NCI-H460 (cell line): ENCODE data around the gene CLEC4M. TPM values are rescaled to one million over a fixed set of nuclear protein-coding genes. Genes with fewer than 3 reads are reported as not detected.

ENCODE experiments used
- DNase-seq: peaks from one replicate; pipeline ENCODE4 v3.0.0-alpha.2; 2016; ENCODE audit warnings: low read depth; ENCODE audit errors: extremely low read depth
- polyA plus RNA-seq: library from polyadenylated mRNA; depleted of rRNA; stranded (reverse); fragments of >200 nt; gene quantifications from 2 replicates; pipeline ENCODE4 v1.2.3, GENCODE V29; 2014; cell fraction: nucleus; rRNA removed
- total RNA-seq: library from RNA; depleted of rRNA; stranded (reverse); fragments of >200 nt; shearing (Covaris generic); gene quantifications from 2 replicates; pipeline ENCODE4 v1.2.3, GENCODE V29; 2014; rRNA removed

CLEC4M gene, protein sequence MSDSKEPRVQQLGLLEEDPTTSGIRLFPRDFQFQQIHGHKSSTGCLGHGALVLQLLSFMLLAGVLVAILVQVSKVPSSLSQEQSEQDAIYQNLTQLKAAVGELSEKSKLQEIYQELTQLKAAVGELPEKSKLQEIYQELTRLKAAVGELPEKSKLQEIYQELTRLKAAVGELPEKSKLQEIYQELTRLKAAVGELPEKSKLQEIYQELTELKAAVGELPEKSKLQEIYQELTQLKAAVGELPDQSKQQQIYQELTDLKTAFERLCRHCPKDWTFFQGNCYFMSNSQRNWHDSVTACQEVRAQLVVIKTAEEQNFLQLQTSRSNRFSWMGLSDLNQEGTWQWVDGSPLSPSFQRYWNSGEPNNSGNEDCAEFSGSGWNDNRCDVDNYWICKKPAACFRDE
- total RNA-seq, result 0.05 TPM in 1 of 2 replicates, not detected in the other
- not detected in 2 replicates for polyA plus RNA-seq

DNA sequence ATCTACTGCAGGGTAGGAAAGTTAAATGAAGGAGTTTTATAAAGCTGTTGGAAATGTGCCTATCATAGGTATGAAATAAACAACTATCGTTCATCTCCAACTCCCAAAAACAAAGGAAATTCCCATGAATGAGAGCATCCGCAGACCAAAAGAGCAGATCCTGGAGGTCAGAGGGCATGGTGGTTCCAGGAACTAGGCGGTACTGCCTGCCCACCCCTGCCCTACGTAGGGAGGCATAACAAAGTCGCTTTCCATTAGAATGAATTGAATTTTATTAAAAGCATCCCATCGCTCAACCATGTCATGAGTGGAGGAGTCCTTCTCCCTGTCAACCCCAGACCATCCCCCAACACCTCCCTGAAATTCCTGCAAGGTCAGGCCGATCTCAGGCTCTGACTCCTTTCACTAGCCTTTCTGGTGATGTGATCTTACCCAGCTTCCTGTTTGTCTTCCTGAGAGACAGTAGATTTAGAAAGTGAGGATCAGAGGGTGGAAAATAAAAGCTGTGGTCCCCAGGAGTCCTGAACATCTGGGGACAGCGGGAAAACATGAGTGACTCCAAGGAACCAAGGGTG lies at the start of gene CLEC4M:
Gene CLEC4M (plus strand): TSS at position 525 of the 575 bp plus-strand sequence. CDS start 24 bp downstream, at position 549.
- no peak for DNase-seq

DNA sequence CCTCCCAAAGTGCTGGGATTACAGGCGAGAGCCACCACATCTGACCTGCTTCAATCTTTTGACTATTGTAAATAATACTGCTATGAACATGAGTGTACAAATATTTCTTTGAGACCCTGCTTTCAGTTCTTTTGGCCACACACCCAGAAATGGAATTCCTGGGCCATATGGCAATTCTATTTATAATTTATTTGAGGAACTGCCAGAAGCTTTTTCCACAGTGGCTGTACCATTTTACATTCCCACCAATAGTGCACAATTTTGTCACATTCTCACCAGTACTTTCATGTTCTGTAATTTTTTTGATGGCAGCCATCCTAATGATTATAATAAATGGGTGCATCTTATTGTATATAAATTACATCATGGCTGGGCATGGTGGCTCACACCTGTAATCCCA lies 47.4 kb upstream of the CLEC4M start:
- no peak for DNase-seq

DNA sequence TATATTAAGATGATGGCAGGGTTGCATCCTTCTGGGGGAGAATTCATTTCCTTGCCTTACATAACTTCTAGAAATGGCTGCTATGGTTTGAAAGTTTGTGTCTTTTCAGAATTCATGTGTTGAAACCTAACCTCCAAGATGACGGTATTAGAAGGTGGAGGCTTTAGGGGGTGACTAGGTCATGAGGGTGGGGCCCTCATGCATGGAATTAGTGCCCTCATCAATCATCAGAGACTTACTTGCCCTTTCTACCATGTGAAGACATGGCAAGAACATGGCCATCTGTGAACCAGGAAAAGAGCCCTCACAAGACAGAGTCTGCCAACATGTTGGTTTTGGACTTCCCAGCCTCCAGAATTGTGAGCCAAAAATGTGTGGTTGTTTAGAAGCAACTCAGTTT lies 46.3 kb upstream of the CLEC4M start:
- DNase-seq, result no peak

DNA sequence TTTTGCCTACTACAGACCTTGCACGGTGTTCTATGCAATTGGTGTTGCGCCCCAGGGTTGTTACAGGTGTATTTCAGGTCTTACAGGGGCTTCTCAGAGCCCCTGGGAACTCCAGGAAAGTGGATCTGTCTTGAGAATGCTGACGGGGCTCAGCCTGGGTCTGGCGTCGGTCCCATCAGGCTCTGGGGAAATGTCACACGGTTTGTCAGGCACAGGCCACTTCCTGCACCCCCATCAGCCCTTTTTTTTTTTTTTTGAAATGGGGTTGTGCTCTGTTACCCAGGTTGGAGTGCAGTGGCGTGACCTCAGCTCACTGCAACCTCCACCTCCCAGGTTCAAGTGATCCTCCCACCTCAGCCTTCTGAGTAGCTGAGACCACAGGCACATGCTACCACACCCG lies 44.4 kb upstream of the CLEC4M start:
- DNase-seq, result no peak

DNA sequence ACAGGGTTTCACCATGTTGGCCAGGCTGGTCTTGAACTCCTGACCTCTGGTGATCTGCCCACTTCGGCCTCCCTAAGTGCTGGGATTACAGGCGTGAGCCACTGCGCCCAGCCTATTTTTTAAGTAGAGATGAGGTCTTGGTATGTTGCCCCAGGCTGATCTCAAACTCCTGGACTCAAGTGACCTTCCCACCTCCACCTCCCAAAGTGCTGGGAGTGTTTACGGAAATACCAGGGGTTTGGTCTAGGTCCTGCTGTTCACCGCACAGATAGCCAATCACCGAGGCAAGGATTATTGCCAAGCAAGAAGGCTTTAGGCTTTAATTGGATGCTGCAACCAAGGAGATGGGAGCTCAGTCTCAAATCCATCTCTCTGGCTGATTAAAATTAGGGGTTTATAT lies 42.7 kb upstream of the CLEC4M start:
- no peak for DNase-seq

DNA sequence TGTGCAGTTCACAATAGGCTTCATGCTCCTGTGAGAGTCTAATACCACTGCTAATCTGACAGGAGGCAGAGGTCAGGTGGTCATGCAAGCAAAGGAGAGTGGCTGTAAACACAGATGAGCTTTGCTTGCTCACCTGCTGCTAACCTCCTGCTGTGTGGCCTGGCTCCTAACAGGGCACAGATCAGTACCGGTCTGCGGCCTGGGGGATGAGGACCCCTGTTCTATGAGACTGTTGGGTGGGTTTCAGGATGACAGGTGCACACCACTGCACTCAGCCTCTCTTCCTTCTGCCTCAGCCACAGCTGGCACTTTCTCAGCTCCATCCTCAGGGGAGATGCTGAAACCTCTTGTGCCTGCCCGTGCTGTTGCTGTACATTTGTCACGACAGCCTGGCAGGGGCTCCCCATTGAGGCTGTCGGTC lies 40.8 kb upstream of the CLEC4M start:
- no peak for DNase-seq

DNA sequence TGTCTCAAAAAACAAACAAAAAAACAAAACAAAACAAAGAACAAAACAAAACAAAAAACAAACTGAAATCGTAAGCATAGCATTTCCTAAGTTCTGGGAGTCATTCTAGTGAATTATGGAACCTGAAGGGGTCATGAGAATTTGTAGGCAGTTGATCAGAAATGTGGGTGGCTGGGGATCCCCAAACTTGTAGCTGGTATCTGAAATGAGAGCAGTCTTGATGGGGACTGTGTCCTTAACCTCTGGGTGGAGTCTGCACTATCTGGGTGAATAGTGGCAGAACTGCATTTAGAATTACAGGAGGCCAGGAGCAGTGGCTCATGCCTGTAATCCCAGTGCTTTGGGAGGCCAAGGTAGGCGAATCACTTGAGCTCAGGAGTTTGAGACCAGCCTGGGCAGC lies 37.3 kb upstream of the CLEC4M start:
- no peak for DNase-seq

DNA sequence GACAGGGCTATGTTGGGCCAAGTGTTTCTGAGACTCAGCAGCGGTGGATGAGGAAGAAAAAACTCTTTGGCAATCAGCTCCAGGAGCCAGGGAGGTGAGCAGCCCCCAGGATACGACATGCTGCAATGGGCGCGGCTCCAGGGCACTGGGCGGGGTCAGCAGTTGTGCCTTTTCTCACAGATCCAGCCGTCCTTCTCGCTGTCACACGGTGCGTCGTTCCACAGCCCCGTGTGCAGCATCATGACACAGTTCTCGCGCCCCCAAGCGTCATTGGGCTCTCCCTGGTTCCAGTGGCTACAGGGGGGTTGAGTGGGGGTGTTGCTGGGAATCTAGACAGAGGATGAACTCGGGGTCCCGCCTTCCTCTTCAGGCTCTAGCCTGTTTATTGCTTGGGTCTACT lies 33.8 kb upstream of the CLEC4M start:
- DNase-seq, result no peak

DNA sequence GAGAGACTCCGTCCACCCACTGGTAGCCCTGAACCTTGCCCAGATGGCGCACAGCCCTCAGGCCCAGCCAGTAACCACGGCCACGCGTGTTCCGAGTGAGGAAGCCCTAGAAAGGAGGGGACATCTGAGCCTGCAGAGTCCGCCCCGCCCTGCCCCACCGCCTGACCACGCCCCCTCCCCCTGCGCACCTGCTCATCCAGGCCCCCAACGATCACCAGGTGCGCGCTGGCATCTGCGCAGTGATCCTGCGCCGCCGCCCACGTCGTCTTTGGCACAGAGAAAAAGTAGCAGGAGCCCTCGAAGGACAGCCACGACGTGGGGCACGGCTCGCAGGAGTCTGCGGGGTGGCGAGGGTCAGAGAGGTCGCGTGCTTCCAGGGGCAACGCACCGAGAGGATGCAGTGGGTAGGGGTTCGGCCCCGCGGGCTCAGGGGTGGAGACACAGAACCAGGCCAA lies 33.2 kb upstream of the CLEC4M start:
- no peak for DNase-seq

DNA sequence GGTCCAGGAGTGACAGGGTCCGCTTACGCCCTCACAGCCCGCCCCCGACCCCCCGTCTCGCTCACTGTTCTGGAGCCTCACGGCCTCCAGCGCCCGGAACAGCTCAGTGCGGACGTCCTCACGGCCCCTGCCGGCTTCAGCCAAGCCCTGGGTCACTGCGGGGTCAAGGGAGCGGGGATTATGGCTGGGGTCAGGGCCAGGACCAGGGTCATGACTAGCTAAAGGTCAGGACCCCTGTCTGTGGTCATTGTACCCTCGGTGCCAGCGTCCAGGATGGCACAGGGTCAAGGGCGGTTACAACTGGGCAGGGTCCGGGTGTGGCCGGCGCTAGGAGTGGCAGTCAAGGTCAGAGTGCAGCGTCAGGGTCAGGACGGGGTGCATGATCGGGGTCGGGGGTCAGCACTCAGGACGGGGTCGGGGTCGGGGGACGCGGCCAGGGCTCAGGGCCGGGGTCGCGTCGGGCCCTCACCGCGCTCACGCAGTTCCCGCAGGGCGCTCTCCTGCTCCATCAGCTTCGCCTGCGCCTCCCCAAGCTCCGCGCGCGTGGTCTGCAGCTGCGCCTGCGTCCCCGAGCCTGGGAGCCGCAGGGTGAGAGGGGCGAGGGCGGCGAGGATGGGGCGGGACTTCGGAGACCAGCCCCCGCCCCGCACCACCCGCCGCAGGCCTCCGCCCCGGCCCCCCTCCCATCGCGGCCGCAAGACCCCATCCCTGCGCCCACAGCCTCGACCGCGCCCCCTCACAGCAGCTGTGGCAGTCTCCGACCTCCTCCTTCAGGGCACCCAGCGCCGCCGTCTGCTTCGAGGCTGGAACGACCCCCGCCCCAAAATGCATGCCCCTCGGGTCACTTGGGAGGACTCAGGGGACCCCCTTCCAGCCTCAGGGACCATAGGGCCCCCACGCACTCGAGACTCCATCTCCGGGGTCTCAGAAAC lies 32.5 kb upstream of the CLEC4M start:
- DNase-seq, result no peak

DNA sequence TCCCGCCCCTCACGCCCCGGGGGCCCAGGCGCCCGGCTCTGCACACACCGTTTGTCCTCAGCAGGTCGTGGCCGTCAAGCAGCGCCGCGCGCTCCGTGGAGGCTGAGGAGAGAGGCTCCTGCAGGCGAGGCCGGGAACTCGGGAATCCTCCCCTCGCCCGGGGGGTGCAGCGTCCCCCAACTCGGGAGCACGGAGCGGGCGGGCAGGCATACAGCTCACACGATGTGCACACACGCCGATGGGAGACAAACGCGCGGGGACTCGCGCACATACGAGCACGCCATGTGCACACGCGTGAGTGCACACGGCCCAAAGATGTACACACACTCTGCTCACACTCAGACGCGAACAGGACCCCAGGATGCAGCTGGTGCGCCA lies 31.8 kb upstream of the CLEC4M start:
- no peak for DNase-seq

DNA sequence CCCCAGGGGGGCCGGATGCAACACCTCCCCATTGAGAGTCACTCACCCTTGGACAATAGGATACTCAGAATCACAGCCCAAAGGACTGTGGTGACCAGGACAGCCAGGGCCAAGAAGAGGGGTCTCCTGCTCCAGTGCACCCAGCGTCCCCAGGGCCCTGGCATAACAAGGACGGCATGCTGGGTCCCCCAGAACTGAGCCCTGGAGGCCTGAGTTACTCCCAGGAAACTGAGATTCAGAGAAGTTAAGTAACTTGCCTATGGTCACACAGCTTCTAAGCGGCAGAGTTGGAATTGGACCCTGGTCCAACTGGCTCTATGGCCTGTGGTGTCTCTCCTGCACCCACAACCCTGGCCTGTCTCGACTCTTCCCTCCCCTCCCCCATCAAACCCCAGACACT lies 31.4 kb upstream of the CLEC4M start:
- DNase-seq, result no peak

DNA sequence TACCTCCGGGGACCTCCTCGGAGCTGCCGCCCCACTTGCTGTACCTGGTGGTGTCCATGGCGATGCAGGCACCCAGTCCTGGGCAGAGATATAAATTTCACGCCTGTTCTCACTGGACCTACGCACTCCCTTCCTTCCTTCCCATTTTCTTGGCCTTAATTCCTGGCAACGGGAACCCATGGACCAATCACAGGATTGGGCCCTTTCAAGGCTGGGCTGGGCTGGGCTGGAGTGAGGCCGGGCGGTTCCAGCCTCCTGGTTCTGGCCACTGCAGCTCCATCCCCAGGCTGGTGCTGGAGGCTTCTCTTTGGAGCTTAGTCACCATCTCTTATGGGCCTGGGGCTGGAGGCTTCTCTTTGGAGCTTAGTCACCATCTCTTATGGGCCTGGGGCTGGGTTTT lies 31.0 kb upstream of the CLEC4M start, which contains the start of gene CLEC4G:
Gene CLEC4G (minus strand): TSS at position 66 of the 400 bp plus-strand sequence. CDS start 8 bp downstream, at position 58.
- no peak for DNase-seq

DNA sequence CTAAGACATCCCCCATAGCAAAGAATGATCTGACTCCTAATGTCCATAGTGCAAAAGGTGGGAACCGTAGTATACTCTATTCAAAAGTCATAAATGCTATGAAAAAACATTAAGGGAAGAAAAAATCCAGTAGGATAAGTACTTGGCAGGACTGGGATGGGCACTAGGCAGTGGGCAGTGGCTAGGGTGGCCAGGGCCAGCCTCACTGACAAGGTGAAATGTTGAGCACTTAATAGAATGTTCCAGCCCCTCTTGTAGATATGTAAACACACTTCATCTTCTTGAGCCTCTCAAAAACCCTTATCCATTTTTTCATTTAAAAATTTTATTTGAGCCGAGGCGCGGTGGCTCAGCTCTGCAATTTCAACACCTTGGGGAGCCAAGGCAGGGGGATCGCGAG lies 29.7 kb upstream of the CLEC4M start:
- no peak for DNase-seq

DNA sequence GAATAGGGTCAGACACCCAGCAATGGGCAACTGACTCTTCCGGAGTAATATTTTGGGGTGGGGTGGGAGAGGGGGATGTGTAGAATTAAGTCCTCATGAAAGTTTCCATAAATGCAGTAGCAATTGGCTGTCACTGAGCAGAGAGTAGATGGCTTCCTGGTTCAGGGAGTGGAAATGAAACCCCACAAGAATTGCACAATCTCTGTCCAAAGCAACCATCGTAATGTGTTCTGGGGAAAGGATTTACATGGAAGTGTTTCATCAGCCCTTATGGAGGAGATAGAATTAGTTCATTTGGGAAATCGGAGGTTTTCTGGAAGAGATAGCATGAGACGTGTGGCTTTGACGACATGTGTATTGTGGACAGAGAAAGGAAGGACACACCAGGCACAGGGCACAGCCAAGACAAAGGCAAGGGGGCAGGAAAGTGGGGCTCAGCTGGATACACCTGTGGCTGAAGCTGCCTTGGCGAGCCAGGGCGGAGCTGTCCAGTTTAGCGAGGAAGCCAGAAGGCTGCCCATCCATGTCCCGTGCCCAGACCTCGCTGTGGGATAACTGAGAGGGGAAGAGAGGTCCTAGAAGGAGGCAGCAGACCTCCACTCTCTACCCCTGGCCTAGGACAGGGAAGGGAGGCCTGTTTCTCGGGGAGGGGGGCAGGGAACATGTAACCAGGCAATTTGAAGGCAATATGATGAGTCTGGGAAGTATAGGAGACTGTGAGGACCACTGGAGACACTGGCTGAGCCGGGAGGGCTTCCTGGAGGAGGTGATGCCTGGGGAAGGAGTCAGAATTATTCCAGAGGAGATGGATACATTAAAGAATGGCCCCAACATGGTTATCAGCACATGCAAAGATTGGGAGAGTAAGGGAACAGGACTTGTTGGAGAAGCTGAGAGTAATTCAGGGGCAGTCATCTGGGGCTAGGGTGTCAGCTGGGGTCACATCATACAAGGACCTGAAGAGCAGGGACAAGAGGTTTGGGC lies 28.5 kb upstream of the CLEC4M start:
- no peak for DNase-seq

DNA sequence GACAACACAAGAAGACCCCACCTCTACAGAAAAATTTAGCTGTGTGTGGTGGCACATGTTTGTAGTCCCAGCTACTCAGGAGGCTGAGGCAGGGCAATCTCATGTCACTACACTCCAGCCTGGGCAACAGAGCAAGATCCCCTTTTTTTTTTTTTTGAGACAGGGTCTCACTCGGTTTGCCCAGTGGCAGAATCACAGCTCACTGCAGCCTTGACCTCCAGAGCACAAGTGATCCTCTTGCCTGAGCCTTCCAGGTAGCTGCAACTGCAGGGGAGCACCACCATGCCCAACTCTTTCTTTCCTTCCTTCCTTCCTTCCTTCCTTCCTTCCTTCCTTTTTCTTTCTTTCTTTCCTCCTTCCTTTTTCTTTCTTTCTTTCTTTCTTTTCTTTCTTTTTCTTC lies 26.9 kb upstream of the CLEC4M start:
- no peak for DNase-seq

DNA sequence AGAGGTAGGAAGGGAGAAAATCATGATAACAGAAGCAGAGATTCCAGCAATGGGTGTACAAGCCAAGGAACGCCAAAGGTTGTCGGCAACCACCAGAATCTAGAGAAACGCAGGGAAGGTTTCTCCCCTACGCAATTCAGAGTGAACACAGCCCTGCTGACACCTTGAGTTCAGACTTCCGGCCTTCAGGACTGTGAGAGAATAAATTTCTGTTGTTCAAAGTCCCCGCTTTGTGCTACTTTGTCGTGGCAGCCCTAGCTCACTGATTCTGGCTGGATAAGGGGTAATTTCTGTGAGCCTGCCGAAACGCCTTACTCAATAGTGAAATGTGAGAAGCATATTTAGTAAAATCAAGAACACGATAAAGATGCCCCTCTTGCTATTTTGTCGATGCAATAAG lies 25.8 kb upstream of the CLEC4M start:
- DNase-seq, result no peak

DNA sequence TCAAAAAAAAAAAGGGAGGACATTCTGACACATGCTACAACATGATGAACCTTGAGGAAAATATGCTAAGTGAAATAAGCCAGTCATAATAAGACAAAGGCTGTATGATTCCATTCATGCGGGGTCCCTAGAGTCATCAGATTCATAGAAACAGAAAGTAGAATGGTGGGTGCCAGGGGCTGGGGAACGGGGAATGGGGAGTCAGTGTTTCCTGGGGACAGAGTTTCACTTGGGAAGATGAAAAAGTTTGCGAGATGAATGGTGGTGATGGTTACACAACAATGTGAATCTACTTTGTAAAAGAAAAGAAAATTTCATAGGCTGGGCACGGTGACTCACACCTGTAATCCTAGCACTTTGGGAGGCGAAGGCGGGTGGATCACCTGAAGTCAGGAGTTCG lies 25.0 kb upstream of the CLEC4M start:
- DNase-seq, result no peak

DNA sequence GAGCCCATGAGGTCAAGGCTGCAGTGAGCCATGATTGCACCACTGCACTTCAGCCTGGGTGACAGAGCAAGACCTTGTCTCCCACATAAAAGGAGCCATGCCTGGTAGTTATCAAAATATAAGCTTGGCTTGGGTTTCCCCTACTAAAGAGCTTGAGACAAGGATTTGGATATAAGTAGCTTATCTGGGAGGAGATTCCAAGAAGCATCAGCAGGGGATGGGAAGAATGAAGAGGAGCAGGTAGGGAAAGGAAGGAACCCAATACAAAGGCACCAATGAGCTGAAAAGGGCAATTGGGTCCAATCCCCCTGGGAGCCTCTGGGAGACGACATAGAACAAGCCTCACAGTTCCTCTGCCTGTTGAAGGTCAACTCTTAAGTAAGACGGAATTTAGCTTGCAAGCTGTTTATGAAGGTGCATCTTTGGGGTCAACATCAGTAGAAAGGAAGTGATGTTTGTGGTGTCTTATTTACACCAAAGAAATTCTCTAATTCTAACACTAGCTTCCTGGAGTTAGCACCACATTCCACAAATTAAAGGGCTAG lies 23.8 kb upstream of the CLEC4M start:
- no peak for DNase-seq
